Lower lobe of right lung (tissue), 2 donors: ENCODE data around the gene FGD5. TPM values are rescaled to one million over a fixed set of nuclear protein-coding genes. Genes with fewer than 3 reads are reported as not detected.

Experiments used
- ATAC-seq, 2 donors: fragments of 200-7000 bp; cut with Tn5 transposase; one replicate each; pipeline ENCODE4 v1.9.1; 2020 to 2022; ENCODE audit warnings: mild to moderate bottlenecking in 2 of 2, moderate library complexity in 2 of 2
- DNase-seq: peaks from one replicate; pipeline ENCODE4 v3.0.0-alpha.2; 2020
- H3K27ac ChIP-seq: fragments of 200-600 bp; one replicate; pipeline ENCODE4 v1.8.0; 2022
- H3K27me3 ChIP-seq: fragments of 200-600 bp; one replicate; pipeline ENCODE4 v1.8.0; 2022; ENCODE audit warnings: low read depth
- H3K36me3 ChIP-seq: fragments of 200-600 bp; one replicate; pipeline ENCODE4 v1.8.0; 2022; ENCODE audit warnings: mild to moderate bottlenecking
- H3K4me1 ChIP-seq: fragments of 200-600 bp; one replicate; pipeline ENCODE4 v1.8.0; 2022
- H3K4me3 ChIP-seq: fragments of 200-600 bp; one replicate; pipeline ENCODE4 v1.8.0; 2022; ENCODE audit warnings: mild to moderate bottlenecking
- H3K9me3 ChIP-seq: fragments of 200-600 bp; one replicate; pipeline ENCODE4 v1.8.0; 2022
- intact Hi-C: fragments of 100-400 bp; cut with DNase I; formaldehyde crosslinking; loops from one replicate; pipeline ENCODE4 v1.11.0; 2022
- total RNA-seq: library from RNA; stranded (reverse); fragmentation: NEBNext Ultra II Directional; extraction: Animal tissue kit (Norgen Biotek cat#: 25700); gene quantifications from one replicate; pipeline ENCODE4 v1.2.1, GENCODE V29; 2021
- TF ChIP-seq, protein P1 (sequence below): fragments of 200-600 bp; IDR thresholded peaks from one replicate; pipeline ENCODE4 v1.8.0; 2022; ENCODE audit warnings: antibody characterized with exemption, mild to moderate bottlenecking
- donor health status: DM: no; HTN: yes; CAD: no; lungs with severe emphysema.

The FGD5 gene
- total RNA-seq, 1 donor from 2014 or later: 85.0 TPM

DNA sequence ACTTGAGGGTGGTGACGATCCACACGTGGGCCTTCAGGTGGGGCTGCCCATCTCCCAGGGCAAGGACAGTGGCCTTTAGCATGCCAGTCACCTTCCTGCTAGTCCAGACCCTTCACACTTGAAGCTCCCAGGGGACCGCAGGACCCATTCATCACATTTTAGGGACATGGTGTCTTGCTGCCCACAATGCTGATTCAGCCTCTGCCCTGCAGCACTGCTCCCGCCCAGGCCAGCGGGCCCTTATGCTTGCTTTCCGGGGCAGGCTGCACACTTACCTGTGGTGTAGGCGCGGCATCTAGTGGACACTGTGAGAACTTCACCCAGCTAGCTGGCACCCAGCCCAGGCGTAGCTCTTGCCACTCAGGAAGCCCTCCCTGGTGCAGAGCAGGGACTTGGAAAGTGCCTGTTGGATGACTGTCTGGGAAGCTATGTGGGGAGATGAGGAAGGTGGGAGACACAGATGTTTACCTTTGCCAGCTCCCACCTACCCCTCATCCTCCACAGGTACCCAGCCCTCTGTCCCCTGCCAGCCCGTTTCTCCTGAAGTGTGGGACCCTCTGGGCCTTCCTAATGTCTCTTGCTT, 102.4 kb downstream of the FGD5 start:
- H3K27me3 ChIP-seq: no peaks in the 10 kb centered on the region
- TF ChIP-seq, protein P1, sequence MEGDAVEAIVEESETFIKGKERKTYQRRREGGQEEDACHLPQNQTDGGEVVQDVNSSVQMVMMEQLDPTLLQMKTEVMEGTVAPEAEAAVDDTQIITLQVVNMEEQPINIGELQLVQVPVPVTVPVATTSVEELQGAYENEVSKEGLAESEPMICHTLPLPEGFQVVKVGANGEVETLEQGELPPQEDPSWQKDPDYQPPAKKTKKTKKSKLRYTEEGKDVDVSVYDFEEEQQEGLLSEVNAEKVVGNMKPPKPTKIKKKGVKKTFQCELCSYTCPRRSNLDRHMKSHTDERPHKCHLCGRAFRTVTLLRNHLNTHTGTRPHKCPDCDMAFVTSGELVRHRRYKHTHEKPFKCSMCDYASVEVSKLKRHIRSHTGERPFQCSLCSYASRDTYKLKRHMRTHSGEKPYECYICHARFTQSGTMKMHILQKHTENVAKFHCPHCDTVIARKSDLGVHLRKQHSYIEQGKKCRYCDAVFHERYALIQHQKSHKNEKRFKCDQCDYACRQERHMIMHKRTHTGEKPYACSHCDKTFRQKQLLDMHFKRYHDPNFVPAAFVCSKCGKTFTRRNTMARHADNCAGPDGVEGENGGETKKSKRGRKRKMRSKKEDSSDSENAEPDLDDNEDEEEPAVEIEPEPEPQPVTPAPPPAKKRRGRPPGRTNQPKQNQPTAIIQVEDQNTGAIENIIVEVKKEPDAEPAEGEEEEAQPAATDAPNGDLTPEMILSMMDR: peak; percentile 97
- intact Hi-C loops: loop anchor here (10.0 kb wide), 1 partner anchor 126 kb away; no protein-coding TSS in a partner anchor
- peaks cover 10% of the 10 kb centered on the region for H3K4me1 ChIP-seq
- H3K4me3 ChIP-seq: no peak overlapping the region
- ATAC-seq (peak; percentile 94 to 95), DNase-seq (peak; percentile 89)
- H3K9me3 ChIP-seq: no peaks in the 10 kb centered on the region
- H3K27ac ChIP-seq: no peak overlapping the region
- peaks cover 60% of the 10 kb centered on the region for H3K36me3 ChIP-seq

DNA sequence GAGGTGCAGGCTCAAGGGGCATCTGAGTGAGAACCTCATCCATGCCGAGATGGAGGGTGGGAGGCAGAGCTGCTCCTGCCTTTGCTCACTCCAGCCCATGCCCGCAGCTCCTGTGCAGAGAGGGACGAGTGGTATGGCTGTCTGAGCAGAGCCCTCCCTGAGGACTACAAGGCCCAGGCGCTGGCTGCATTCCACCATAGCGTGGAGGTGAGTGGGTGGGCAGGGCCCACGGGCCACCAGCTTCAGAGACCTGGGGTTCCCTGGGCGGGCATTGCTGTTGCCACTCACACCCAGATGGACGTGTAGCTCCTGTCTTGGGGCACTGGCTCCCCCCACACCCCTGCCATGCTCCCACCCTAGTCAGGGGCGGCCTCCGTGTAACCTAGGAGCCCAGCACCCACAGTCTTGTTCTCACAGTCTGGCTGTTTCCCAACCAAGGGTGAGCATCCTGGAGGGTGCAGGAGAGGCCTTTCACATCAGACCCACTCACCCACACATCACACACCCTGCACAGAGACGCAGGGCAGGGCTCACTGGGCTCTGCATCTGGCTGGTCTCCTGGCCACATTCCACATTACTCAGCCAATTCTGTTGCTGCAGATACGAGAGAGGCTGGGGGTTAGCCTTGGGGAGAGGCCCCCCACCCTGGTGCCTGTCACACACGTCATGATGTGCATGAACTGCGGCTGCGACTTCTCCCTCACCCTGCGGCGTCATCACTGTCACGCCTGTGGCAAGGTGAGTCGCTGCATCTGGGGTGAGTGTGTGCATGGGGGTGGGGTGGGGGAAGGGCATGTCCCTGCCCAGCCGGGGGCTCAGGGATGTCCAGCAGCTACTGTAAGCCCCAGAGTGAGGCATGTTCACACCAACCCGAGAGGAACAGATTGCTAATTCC, 103.3 kb downstream of the FGD5 start:
- Histone ChIP-seq H3K4me1 (peaks cover 10% of the 10 kb centered on the region), H3K27me3 (no peaks in the 10 kb centered on the region), H3K36me3 (peaks cover 60% of the 10 kb centered on the region), H3K27ac (no peak overlapping the region), H3K4me3 (no peak overlapping the region), H3K9me3 (no peaks in the 10 kb centered on the region)
- ATAC-seq (no peak), DNase-seq (no peak)
- TF ChIP-seq, protein P1: no peak
- intact Hi-C loops: loop anchor here (10.0 kb wide), 1 partner anchor 127 kb away; no protein-coding TSS in a partner anchor

DNA sequence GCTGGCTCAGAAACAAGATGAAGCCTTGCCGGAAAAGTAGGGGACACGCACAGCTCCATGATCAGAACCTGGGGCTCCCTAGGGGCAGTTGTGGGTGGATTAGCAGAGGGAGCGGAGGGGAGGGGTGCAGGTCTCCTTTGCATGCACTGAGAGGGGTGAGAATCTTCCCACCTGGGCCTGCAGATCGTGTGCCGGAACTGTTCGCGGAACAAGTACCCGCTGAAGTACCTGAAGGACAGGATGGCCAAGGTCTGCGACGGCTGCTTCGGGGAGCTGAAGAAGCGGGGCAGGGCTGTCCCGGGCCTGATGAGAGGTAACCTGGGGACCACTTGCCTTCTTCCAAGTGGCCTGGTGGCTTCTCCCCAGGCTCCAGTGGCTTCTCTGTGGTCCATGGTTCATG, 104.1 kb downstream of the FGD5 start:
- intact Hi-C loops: loop anchor here (10.0 kb wide), 1 partner anchor 128 kb away; no protein-coding TSS in a partner anchor
- Histone ChIP-seq H3K9me3 (no peaks in the 10 kb centered on the region), H3K27ac (no peak overlapping the region), H3K4me3 (no peak overlapping the region), H3K4me1 (peaks cover 10% of the 10 kb centered on the region), H3K36me3 (peaks cover 65% of the 10 kb centered on the region), H3K27me3 (no peaks in the 10 kb centered on the region)
- no peak for ATAC-seq
- TF ChIP-seq, protein P1: no peak
- no peak for DNase-seq

DNA sequence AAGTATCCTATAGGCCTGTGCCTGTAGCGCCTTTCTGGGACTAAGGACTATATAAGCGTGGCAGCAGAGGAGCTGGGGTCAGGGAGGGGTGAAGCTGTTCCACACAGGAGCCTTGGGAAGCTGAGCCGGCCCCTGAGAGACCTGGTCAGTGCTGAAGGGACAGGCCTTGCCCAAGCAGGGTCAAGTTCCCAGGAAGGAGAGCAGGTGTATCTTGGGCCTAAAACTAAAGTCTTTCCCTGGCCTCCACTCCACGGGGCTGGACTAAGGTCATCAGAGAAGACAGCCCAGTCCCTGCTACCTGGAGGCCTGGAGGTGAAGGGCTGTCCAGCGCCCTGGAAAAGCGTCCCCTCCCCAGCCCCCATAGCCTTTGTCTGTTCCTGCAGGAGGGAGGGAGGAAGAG, 104.7 kb downstream of the FGD5 start:
- intact Hi-C loops: loop anchor here (10.0 kb wide), 1 partner anchor 129 kb away; no protein-coding TSS in a partner anchor
- no peak for DNase-seq

More for the DNA sequence above, 104.7 kb downstream of the FGD5 start:
- Histone ChIP-seq H3K27me3 (no peaks in the 10 kb centered on the region), H3K4me3 (no peak overlapping the region), H3K27ac (no peak overlapping the region), H3K9me3 (no peaks in the 10 kb centered on the region), H3K4me1 (peaks cover 10% of the 10 kb centered on the region), H3K36me3 (peaks cover 65% of the 10 kb centered on the region)
- ATAC-seq: no peak
- TF ChIP-seq, protein P1: no peak
